WTC11 (cell line): ENCODE data around the gene NEURL1. TPM values are rescaled to one million over a fixed set of nuclear protein-coding genes. Genes with fewer than 3 reads are reported as not detected.

Experiments
- ATAC-seq: fragments of 200-7000 bp; cut with Tn5 transposase; 2 replicates; pipeline ENCODE4 v1.10.0; 2021; ENCODE audit warnings: mild to moderate bottlenecking, moderate library complexity
- CTCF ChIA-PET: fragments of 300-600 bp; sonication (Branson Sonifier 250); formaldehyde crosslinking; loops from one replicate; lab custom pipeline; 2021; ENCODE audit warnings: antibody characterized with exemption; lab: Charles Lee
- POLR2A ChIA-PET: fragments of 350-600 bp; sonication (Branson Sonifier 250); formaldehyde crosslinking; loops from one replicate; lab custom pipeline; 2021; ENCODE audit warnings: antibody characterized with exemption; lab: Charles Lee
- DNase-seq: peaks from one replicate; pipeline ENCODE4 v3.0.0; 2021; ENCODE audit warnings: low spot score
- H3K27ac Mint-ChIP-seq: 2 replicates; pipeline ENCODE4 v1.8.0; 2021; ENCODE audit warnings: mixed read lengths
- H3K27me3 Mint-ChIP-seq: 2 replicates; pipeline ENCODE4 v1.8.0; 2021; ENCODE audit warnings: low read depth, mild to moderate bottlenecking, moderate library complexity, mixed read lengths
- H3K36me3 Mint-ChIP-seq: 2 replicates; pipeline ENCODE4 v1.8.0; 2021; ENCODE audit warnings: mixed read lengths
- H3K4me1 Mint-ChIP-seq: 2 replicates; pipeline ENCODE4 v1.8.0; 2022; ENCODE audit warnings: mixed read lengths
- H3K4me3 Mint-ChIP-seq: 2 replicates; pipeline ENCODE4 v1.8.0; 2021; ENCODE audit warnings: mild to moderate bottlenecking, moderate library complexity, mixed read lengths
- H3K9me3 Mint-ChIP-seq: 2 replicates; pipeline ENCODE4 v1.8.0; 2021; ENCODE audit warnings: mixed read lengths
- ATF2 ChIP-seq: sonication (generic); formaldehyde crosslinking; IDR thresholded peaks from 2 replicates; pipeline ENCODE4 v1.8.1; 2022; ENCODE audit warnings: low read depth, missing genetic modification reagents, borderline replicate concordance
- ATF6 ChIP-seq: sonication (generic); formaldehyde crosslinking; IDR thresholded peaks from 2 replicates; pipeline ENCODE4 v1.8.1; 2023; ENCODE audit warnings: mild to moderate bottlenecking, missing genetic modification reagents
- CBFB ChIP-seq: sonication (generic); formaldehyde crosslinking; IDR thresholded peaks from 2 replicates; pipeline ENCODE4 v1.8.1; 2022; ENCODE audit warnings: mild to moderate bottlenecking, low read depth, missing genetic modification reagents
- CREB1 ChIP-seq: sonication (generic); formaldehyde crosslinking; IDR thresholded peaks from 2 replicates; pipeline ENCODE4 v1.8.0; 2023; ENCODE audit warnings: mild to moderate bottlenecking, missing genetic modification reagents
- CTCF ChIP-seq: fragments of 200-600 bp; IDR thresholded peaks from 2 replicates; pipeline ENCODE4 v1.8.0; 2022; ENCODE audit warnings: antibody characterized with exemption
- E2F4 ChIP-seq: sonication (generic); formaldehyde crosslinking; IDR thresholded peaks from 2 replicates; pipeline ENCODE4 v1.8.1; 2022; ENCODE audit warnings: low read depth, mild to moderate bottlenecking, moderate library complexity, missing genetic modification reagents, borderline replicate concordance
- GABPB1 ChIP-seq: sonication (generic); formaldehyde crosslinking; IDR thresholded peaks from 2 replicates; pipeline ENCODE4 v1.8.1; 2023; ENCODE audit warnings: mild to moderate bottlenecking, missing genetic modification reagents
- HMGXB4 ChIP-seq: sonication (generic); formaldehyde crosslinking; IDR thresholded peaks from 2 replicates; pipeline ENCODE4 v1.8.1; 2023; ENCODE audit warnings: mild to moderate bottlenecking, moderate library complexity, missing genetic modification reagents
- IRF2 ChIP-seq: sonication (generic); formaldehyde crosslinking; IDR thresholded peaks from 2 replicates; pipeline ENCODE4 v1.8.0; 2022; ENCODE audit warnings: low read depth, missing genetic modification reagents, borderline replicate concordance
- MAX ChIP-seq: sonication (generic); formaldehyde crosslinking; IDR thresholded peaks from 2 replicates; pipeline ENCODE4 v1.8.0; 2022; ENCODE audit warnings: mild to moderate bottlenecking, missing genetic modification reagents
- MLX ChIP-seq: sonication (generic); formaldehyde crosslinking; IDR thresholded peaks from 2 replicates; pipeline ENCODE4 v1.8.1; 2023; ENCODE audit warnings: mild to moderate bottlenecking, missing genetic modification reagents, moderate library complexity
- MYBL2 ChIP-seq: sonication (generic); formaldehyde crosslinking; IDR thresholded peaks from 2 replicates; pipeline ENCODE4 v1.8.1; 2023; ENCODE audit warnings: mild to moderate bottlenecking, moderate library complexity, missing genetic modification reagents
- PREB ChIP-seq: sonication (generic); formaldehyde crosslinking; IDR thresholded peaks from 2 replicates; pipeline ENCODE4 v1.8.1; 2022; ENCODE audit warnings: mild to moderate bottlenecking, missing genetic modification reagents, moderate library complexity, borderline replicate concordance
- STAT6 ChIP-seq: sonication (generic); formaldehyde crosslinking; conservative IDR thresholded peaks from 2 replicates; pipeline ENCODE4 v1.8.1; 2023; ENCODE audit warnings: mild to moderate bottlenecking, low read depth, missing genetic modification reagents, moderate library complexity
- USF2 ChIP-seq: sonication (generic); formaldehyde crosslinking; IDR thresholded peaks from 2 replicates; pipeline ENCODE4 v1.8.1; 2023; ENCODE audit warnings: mild to moderate bottlenecking, missing genetic modification reagents, moderate library complexity
- ZBTB21 ChIP-seq: sonication (generic); formaldehyde crosslinking; IDR thresholded peaks from 2 replicates; pipeline ENCODE4 v1.8.1; 2023; ENCODE audit warnings: mild to moderate bottlenecking, missing genetic modification reagents, borderline replicate concordance
- ZMAT4 ChIP-seq: fragments of 250-450 bp; sonication (Bioruptor Pico); IDR thresholded peaks from 2 replicates; pipeline ENCODE4 v1.9.0; 2021; ENCODE audit warnings: mild to moderate bottlenecking
- ZNF263 ChIP-seq: sonication (generic); formaldehyde crosslinking; IDR thresholded peaks from 2 replicates; pipeline ENCODE4 v1.8.1; 2022; ENCODE audit warnings: low read depth, mild to moderate bottlenecking, moderate library complexity, missing genetic modification reagents
- ZNF317 ChIP-seq: sonication (generic); formaldehyde crosslinking; IDR thresholded peaks from 2 replicates; pipeline ENCODE4 v1.8.1; 2023; ENCODE audit warnings: low read depth, mild to moderate bottlenecking, moderate library complexity, missing genetic modification reagents, borderline replicate concordance
- ZNF423 ChIP-seq: fragments of 250-450 bp; sonication (Bioruptor Pico); IDR thresholded peaks from 2 replicates; pipeline ENCODE4 v2.1.2; 2022; ENCODE audit warnings: mild to moderate bottlenecking, moderate library complexity
- total RNA-seq: library from RNA; stranded (reverse); gene quantifications from 3 replicates; pipeline ENCODE4 v1.2.3, GENCODE V29; 2021

The NEURL1 gene
- total RNA-seq, 1 experiment from 2014 or later = 1.2 TPM

- Mint-ChIP-seq H3K36me3 (no peaks in the 10 kb centered on the region), H3K27ac (no peak overlapping the region), H3K4me3 (no peak overlapping the region), H3K27me3 (no peaks in the 10 kb centered on the region), H3K9me3 (no peaks in the 10 kb centered on the region), H3K4me1 (peaks cover 13% of the 10 kb centered on the region)
- CTCF ChIA-PET = interaction anchor here (0.5 to 3.1 kb wide), 24 partner anchors 9 to 1157 kb away, joined by 3 to 49 read pairs (median 4); partner anchors contain the start of genes CALHM1, CALHM2 and NEURL1
- POLR2A ChIA-PET = interaction anchor here (0.8 to 1.1 kb wide), 2 partner anchors 18 to 24 kb away, joined by 3 to 4 read pairs; partner anchors contain the start of gene CALHM2
- peak; percentile 93 for ATAC-seq
- DNase-seq = peak; percentile 73
- TF ChIP-seq ZNF423 = peak; percentile 78
- peak; percentile 29; the same call in 1 of the 2 replicates for TF ChIP-seq ZBTB21 (CRISPR knock-in tag)
- peak; percentile 73; the same call in 1 of the 2 replicates for TF ChIP-seq MAX (CRISPR knock-in tag)
- no peak for TF ChIP-seq ATF6 (CRISPR knock-in tag)
- TF ChIP-seq ATF2 = no peak
- TF ChIP-seq E2F4 (CRISPR knock-in tag) = no peak
- TF ChIP-seq ZMAT4 (CRISPR knock-in tag) = no peak
- no peak for TF ChIP-seq MYBL2
- 0 out of 2 replicates have a peak, but pooled peaks have one; percentile 25 for TF ChIP-seq USF2 (CRISPR knock-in tag)
- TF ChIP-seq ZNF263 = no peak
- TF ChIP-seq STAT6 = no peak
- no peak for TF ChIP-seq MLX
- no peak for TF ChIP-seq CBFB (CRISPR knock-in tag)
- TF ChIP-seq IRF2 = no peak
- TF ChIP-seq HMGXB4 (CRISPR knock-in tag) = 0 out of 2 replicates have a peak, but pooled peaks have one; percentile 25
- no peak for TF ChIP-seq ZNF317 (CRISPR knock-in tag)
- TF ChIP-seq PREB = no peak
- TF ChIP-seq GABPB1 (CRISPR knock-in tag) = peak; percentile 78
- TF ChIP-seq CREB1 (CRISPR knock-in tag) = no peak
- TF ChIP-seq CTCF = 0 out of 2 replicates have a peak, but pooled peaks have one; percentile 27
Observed at GRCh38 chr10:103476046-103476768, 17.3 kb upstream of the NEURL1 start.
